IMR-90 (cell line): ENCODE results near the gene BRIP1.

Experiments used
- FOS ChIP-seq: fragments of 150-350 bp; IDR thresholded peaks from 2 replicates; pipeline ENCODE4 v1.6.1; 2016; ENCODE audit warnings: low read depth, low read length
- POLR2A ChIP-seq: IDR thresholded peaks from 2 replicates; pipeline ENCODE4 v1.6.1; 2012; ENCODE audit warnings: mild to moderate bottlenecking, low read depth, low read length
- TF ChIP-seq, protein P1 (sequence below): conservative IDR thresholded peaks from 2 replicates; pipeline ENCODE4 v1.5.1; 2012; ENCODE audit warnings: mild to moderate bottlenecking, low read depth, low read length, improper control_type of control experiment

DNA sequence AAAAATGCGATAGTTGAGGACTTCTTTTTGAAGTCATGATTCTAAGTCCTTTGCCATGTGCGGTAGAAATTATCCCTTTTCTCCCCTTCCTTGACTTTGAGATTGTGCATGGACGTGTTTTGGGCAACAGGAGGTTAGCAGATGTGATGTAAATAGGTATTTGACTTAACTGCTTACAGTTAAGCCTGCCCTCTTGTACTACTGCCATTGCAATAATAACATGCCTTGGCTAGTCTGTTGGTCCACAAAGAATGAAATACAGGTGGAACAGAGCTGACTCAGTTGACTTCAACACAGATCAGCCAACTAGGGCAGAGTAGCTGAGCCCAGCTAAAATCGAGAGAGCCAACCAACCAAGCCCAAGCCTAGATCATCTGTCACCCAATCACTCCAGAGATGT is 125.5 kb downstream of the BRIP1 start:
- TF ChIP-seq, protein P1, sequence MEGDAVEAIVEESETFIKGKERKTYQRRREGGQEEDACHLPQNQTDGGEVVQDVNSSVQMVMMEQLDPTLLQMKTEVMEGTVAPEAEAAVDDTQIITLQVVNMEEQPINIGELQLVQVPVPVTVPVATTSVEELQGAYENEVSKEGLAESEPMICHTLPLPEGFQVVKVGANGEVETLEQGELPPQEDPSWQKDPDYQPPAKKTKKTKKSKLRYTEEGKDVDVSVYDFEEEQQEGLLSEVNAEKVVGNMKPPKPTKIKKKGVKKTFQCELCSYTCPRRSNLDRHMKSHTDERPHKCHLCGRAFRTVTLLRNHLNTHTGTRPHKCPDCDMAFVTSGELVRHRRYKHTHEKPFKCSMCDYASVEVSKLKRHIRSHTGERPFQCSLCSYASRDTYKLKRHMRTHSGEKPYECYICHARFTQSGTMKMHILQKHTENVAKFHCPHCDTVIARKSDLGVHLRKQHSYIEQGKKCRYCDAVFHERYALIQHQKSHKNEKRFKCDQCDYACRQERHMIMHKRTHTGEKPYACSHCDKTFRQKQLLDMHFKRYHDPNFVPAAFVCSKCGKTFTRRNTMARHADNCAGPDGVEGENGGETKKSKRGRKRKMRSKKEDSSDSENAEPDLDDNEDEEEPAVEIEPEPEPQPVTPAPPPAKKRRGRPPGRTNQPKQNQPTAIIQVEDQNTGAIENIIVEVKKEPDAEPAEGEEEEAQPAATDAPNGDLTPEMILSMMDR = no peak
- TF ChIP-seq FOS (no peak), POLR2A (no peak)
